ENCODE data around the gene PDGFA.

PDGFA gene

DNA sequence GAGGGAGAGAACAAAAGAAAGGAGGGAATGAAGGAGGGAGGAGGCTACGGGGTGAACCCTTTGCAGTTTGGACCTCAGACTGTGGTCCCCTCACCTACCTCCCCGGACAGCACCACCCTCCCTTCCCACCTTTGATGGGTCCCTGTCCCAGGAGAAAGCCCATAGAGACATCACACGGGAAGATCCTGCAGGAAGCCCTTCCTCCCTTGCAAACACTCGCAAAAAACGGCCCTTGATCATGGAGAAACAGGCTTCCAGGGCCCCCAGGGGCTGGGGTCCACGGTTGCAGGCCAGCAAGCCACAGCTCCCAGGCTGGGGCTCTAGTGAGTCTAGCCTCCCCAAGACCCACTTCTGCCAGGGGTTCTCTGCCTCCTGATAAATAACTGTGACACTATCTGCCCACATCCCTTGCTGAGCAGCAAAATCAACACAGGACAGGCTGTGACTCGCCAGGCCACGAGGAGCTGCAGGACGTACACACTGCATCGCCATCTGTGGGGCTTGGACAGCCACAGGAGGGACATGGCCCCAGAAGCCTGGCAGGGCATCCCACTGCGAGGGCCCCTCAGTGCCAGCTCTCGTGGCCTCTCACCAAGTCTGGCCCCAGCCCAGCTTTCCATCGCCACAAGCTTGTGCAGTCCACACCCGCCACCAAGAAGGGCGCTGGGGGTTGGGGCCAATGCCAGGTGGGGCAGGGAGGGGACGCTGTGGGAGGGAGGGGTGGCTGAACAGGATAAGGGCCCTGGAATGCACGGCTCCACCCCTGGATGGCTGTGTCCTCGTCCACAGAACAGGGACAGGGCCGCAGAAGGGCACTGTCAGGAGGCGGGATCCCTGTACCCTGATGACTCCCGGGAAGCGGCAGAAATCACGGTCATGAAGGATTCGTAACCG lies 34.2 kb downstream of the PDGFA start:
- no peak for FAIRE-seq

DNA sequence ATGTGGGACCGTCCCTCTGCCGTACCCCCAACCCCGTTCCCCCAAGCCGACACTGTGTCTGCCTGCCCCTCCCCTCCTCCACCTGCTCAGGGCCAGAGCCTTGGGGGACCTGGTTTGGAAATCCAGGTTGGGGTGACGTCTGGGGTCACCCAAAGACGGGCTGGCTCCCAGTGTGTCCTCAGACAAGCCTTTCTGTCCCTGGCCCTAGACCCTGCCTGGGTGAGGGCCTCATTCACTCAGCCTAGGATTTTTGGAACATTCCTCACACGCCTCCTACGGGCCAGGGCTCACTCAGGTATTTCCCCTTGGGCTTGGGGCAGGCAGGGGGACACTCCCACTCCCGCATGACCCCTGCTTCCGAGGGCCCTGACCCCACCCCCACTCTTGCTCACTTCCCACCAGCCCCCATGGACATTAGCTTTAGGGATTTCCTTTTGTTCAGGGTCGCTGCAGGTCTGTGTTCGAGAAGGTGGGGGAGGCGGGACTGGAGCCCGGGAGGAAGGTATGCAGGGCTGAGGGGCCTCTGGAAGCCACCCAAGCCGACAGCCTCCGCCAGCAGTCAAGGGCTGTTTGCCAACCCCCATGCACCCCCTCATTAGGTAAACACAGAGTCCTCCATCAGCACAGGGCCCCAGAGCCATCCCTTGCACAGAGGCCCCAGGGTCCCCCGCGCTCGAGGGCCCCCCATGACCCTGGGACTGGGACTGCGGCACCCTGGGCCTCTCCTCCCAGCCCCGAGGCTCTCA lies 35.1 kb downstream of the PDGFA start:
- no peak for FAIRE-seq

- no peak for FAIRE-seq
These were observed 35.8 kb downstream of the PDGFA start for GRCh38 chr7:483656-484355.

- FAIRE-seq: no peak
These were observed 37.0 kb downstream of the PDGFA start for GRCh38 chr7:482521-483083.

- FAIRE-seq: no peak
These were observed 38.3 kb downstream of the PDGFA start for GRCh38 chr7:481219-481930.

- FAIRE-seq: no peak
These were observed 39.0 kb downstream of the PDGFA start for GRCh38 chr7:480531-481218.

DNA sequence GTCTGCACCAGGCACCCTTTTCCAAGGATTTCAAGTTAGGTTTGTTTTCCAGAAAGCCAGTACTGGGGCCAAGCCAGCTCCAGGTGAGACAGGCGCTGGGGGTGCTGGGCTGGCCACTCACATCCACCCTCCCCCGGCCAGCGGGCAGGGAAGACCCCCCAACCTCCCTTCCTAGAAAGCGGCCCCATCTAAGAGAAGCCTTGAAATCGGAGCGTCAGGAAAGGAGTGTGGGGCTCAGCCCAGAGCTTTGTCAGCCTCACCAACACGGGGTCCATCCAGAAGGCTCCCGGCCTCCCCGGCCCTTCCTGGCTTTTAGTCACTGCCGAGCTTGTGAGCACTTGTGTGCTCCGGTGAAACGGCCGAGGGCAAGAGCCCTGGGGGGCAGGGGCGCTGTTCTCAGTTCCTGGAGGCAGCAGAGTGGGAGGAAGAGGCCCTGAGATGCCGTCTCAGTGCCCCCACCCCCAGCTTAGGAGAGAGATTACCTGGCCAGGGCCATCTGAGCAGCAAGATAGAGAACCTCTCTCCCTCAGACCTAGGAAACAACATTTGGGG lies 39.6 kb downstream of the PDGFA start:
- no peak for FAIRE-seq

GRCh38 chr7:479115-479947 lies 40.3 kb downstream of the PDGFA start:
- FAIRE-seq: no peak

GRCh38 chr7:477626-478220 lies 41.9 kb downstream of the PDGFA start:
- no peak for FAIRE-seq

- FAIRE-seq: no peak
These were observed 42.8 kb downstream of the PDGFA start for GRCh38 chr7:476736-477360.

- no peak for FAIRE-seq
These were observed 43.6 kb downstream of the PDGFA start for GRCh38 chr7:475951-476441.

DNA sequence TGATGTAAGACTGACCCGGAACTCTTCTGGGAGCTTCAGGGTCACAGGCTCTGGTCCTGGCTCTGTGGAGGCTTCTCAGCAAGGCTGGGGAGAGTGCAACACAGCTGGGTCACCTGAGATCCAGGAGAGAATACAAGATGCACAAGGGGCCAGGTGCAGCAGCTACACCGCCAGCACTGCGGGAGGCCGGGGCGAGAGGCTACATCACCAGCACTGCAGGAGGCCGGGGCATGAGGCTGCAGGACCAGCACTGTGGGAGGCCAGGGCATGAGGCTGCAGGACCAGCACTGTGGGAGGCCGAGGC lies 44.3 kb downstream of the PDGFA start:
- no peak for FAIRE-seq

DNA sequence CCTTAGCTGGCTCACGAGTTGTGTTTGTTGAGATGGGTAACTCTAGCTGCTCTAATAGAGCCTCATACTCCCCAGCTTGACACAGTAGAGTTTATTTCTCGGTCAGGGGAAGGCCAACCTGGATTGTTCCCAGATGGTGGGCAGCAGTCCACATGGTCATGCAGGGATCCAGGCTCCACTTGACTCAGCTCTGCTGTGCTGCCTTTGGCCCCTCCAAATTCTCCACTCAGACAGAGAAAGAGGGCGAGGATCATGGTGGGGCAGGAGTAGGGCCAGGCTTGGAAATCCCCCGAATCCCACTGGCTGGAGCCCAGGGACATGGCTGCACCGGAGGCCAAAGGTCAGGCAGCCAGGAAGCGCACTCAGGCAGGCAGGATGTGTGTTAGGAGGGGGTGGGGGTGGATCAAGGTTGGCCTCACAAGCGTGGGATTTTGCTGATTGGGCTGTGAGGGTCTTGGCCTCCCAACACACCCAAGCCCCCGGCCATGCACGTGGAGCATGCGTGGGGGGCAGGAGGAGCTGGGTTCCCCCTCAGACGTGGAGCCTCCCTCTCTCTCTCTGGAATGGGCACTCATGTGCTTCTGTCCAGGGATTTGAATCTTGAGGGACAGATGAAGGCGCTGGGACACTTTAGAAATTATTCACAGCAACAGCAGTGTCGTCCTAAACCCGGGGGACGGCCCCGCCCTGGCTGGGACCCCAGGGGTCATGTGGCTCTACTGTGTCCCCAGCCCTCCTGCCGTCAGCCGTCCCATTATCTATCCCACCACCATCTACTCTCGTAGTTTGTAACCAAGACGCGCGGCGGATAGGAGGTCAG lies 44.8 kb downstream of the PDGFA start:
- FAIRE-seq: no peak

- no peak for FAIRE-seq
These were observed 45.6 kb downstream of the PDGFA start for GRCh38 chr7:473870-474604.

DNA sequence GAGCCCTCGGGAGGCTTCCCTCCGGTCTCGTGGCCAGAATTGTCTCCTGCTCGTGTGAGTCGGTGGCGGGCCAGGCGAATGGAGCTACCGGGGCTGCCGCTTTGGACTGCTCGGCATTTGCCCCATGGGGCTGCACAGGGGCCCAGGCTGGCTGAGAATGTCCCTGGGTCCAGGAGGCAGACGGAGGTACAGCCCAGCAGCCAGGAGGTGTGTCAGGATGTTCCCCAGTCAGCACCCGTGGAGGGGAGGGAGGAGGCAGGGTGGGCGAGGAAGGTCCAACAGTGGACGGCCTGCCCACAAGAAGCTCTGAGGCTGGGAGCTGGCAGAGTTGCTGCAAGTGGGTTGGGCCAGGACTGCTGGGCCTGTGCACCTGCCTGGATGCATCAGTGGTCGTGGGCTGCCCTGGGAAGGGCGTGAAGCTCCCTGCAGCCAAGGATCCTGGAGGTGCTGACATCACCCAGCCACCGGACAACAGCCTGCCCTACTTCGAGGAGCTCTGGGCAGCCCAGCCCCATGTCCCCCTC lies 46.4 kb downstream of the PDGFA start:
- no peak for FAIRE-seq

- FAIRE-seq: no peak
These were observed 47.0 kb downstream of the PDGFA start for GRCh38 chr7:472640-472957.

DNA sequence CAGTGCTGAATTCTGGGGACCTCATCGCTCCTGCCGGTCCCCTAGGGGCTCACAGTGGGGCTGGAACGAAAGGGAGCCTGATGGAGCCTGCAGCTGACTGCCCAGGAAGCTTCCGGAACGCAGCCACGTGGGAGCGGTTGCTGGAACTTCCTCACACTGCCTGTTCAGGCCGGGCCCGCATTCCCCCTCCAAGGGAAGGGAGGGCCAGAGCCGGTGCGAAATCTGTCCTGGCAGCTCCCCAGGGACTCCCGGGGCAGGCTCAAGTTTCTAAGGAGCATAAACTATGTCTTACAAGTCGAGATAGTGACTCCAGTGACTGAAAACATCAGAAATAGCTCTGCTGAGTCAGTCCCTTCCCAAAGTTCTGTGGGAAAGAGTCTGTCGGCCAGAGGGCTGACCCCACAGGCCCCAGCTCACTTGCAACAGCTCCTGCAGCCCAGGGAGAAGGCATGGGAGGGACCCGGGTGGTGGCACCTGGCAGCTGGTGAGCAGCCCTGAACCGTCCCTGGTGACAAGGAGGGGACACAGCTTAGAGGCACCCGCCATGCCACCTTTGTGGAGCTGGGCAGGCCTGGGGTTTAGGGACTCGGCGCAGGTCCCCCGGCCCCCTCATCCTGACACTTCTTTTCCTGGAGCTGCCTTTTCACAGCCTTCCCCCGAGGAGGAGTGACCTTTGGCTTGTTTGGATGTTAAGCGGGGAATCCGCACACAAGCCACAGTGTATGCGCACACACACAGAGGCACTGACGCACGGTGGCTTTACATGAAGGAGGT lies 47.6 kb downstream of the PDGFA start:
- FAIRE-seq: no peak

Measured in G401.6 (cell line).